H1 (cell line): Measurements from ENCODE around the gene STIM1. TPM values are rescaled to one million over a fixed set of nuclear protein-coding genes. Genes with fewer than 3 reads are reported as not detected.

Experiments used
- ATF2 ChIP-seq: IDR thresholded peaks from 2 replicates; pipeline ENCODE4 v1.6.1; 2012; ENCODE audit warnings: low read length, inconsistent platforms
- polyA plus RNA-seq, 7 experiments: library from polyadenylated mRNA; depleted of rRNA in 3 of 7; stranded (reverse) in 5 of 7; unstranded in 2 of 7; fragments of >200 nt in 5 of 7; fragments of 200-250 nt in 2 of 7; gene quantifications; 1 replicate in 5 of 7; 2 replicates in 1 of 7; 4 replicates in 1 of 7; pipeline versions ENCODE4 v1.2.1 to v1.2.3, GENCODE V29; 2011 to 2013; ENCODE audit warnings: missing spikeins in 2 of 7, mixed read lengths in 2 of 7
- total RNA-seq: library from RNA; stranded (reverse); fragmentation: NEBNext Ultra II Directional; extraction: Animal tissue kit (Norgen Biotek cat#: 25700); gene quantifications from 2 replicates; pipeline ENCODE4 v1.2.1, GENCODE V29; 2021

STIM1 gene
- total and polyA plus RNA-seq, 2 of the 8 experiments (the other 6 are each of a cell fraction or from before 2014, with no cell fraction given): 11.1 to 12.2 TPM

DNA sequence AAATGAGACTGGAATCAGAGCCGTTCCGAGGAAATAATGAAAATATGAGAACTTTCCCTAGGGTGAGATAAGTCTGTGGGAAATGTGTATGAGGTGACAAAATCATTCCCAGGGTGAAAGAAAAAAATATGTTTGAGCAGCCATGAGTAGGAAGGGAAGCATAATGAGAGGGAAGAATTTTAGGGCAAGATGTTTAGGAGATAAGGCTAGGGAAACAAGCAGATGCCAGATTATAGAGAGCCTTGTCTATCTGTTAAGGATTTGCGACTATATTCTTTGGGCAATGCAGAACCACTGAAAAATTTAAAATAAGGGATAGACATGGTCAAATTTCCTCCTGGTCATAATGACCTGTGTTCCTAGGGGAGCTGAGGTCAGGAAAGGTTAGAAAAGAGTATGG is 54.4 kb downstream of the STIM1 start (continued):
- TF ChIP-seq ATF2: no peak
